ENCODE data around the gene TUBB4A. TPM values are rescaled to one million over a fixed set of nuclear protein-coding genes. Genes with fewer than 3 reads are reported as not detected.

TUBB4A gene
- total RNA-seq, 1 donor from 2014 or later = 4.0 TPM

GRCh38 chr19:6528544-6529121 is 26.5 kb upstream of the TUBB4A start:
- H3K27me3 ChIP-seq (ENCODE audit: control insufficient read depth, insufficient read depth, low read length) = no peaks in the 10 kb centered on the region
- H3K36me3 ChIP-seq (ENCODE audit: control insufficient read depth, insufficient read depth, low read length) = no peaks in the 10 kb centered on the region
- H3K4me3 ChIP-seq (ENCODE audit: low read depth, low read length) = no peak overlapping the region
- no peak for TF ChIP-seq CTCF (IDR thresholded peaks at IDR 0.05; ENCODE audit: insufficient read depth, low read length, poor library complexity, severe bottlenecking)
- no peak for DNase-seq (ENCODE audit: low read depth)

- Histone ChIP-seq H3K27me3 (ENCODE audit: control insufficient read depth, insufficient read depth, low read length) (no peaks in the 10 kb centered on the region), H3K36me3 (ENCODE audit: control insufficient read depth, insufficient read depth, low read length) (no peaks in the 10 kb centered on the region), H3K4me3 (ENCODE audit: low read depth, low read length) (no peak overlapping the region)
- TF ChIP-seq CTCF (IDR thresholded peaks at IDR 0.05; ENCODE audit: insufficient read depth, low read length, poor library complexity, severe bottlenecking) = no peak
- DNase-seq (ENCODE audit: low read depth) = no peak
Observed at GRCh38 chr19:6527893-6528543, 25.9 kb upstream of the TUBB4A start.

- Histone ChIP-seq H3K36me3 (ENCODE audit: control insufficient read depth, insufficient read depth, low read length) (no peaks in the 10 kb centered on the region), H3K27me3 (ENCODE audit: control insufficient read depth, insufficient read depth, low read length) (no peaks in the 10 kb centered on the region), H3K4me3 (ENCODE audit: low read depth, low read length) (no peak overlapping the region)
- DNase-seq (ENCODE audit: low read depth) = no peak
- TF ChIP-seq CTCF (IDR thresholded peaks at IDR 0.05; ENCODE audit: insufficient read depth, low read length, poor library complexity, severe bottlenecking) = no peak
Observed at GRCh38 chr19:6524311-6524710, 22.2 kb upstream of the TUBB4A start.

GRCh38 chr19:6522712-6523111 is 20.6 kb upstream of the TUBB4A start:
- Histone ChIP-seq H3K4me3 (ENCODE audit: low read depth, low read length) (no peak overlapping the region), H3K36me3 (ENCODE audit: control insufficient read depth, insufficient read depth, low read length) (no peaks in the 10 kb centered on the region), H3K27me3 (ENCODE audit: control insufficient read depth, insufficient read depth, low read length) (no peaks in the 10 kb centered on the region)
- no peak for DNase-seq (ENCODE audit: low read depth)
- no peak for TF ChIP-seq CTCF (IDR thresholded peaks at IDR 0.05; ENCODE audit: insufficient read depth, low read length, poor library complexity, severe bottlenecking)

- no peak for TF ChIP-seq CTCF (IDR thresholded peaks at IDR 0.05; ENCODE audit: insufficient read depth, low read length, poor library complexity, severe bottlenecking)
Observed at GRCh38 chr19:6521718-6522646, 19.9 kb upstream of the TUBB4A start.

More at GRCh38 chr19:6521718-6522646, 19.9 kb upstream of the TUBB4A start:
- Histone ChIP-seq H3K4me3 (ENCODE audit: low read depth, low read length) (no peak overlapping the region), H3K36me3 (ENCODE audit: control insufficient read depth, insufficient read depth, low read length) (no peaks in the 10 kb centered on the region), H3K27me3 (ENCODE audit: control insufficient read depth, insufficient read depth, low read length) (no peaks in the 10 kb centered on the region)
- peak; percentile 86 for DNase-seq (ENCODE audit: low read depth)

Measured in kidney epithelial cell (primary cell).